Left ventricle myocardium superior (tissue), 1 donor: ENCODE results near the gene CDH18. TPM values are rescaled to one million over a fixed set of nuclear protein-coding genes. Genes with fewer than 3 reads are reported as not detected.

Experiments
- ATAC-seq: fragments of 200-7000 bp; cut with Tn5 transposase; one replicate; pipeline ENCODE4 v1.9.1; 2020; ENCODE audit warnings: mild to moderate bottlenecking, moderate library complexity
- DNase-seq: peaks from one replicate; pipeline ENCODE4 v3.0.0-alpha.2; 2020
- intact Hi-C: fragments of 100-400 bp; cut with micrococcal nuclease; formaldehyde crosslinking; loops from one replicate; pipeline ENCODE4 v1.11.0; 2022
- total RNA-seq: library from RNA; stranded (reverse); fragmentation: NEBNext Ultra II Directional; extraction: Animal tissue kit (Norgen Biotek cat#: 25700); gene quantifications from one replicate; pipeline ENCODE4 v1.2.1, GENCODE V29; 2021
- donor health status: DM: no; HTN: yes; CAD: no; lungs with severe emphysema.

The CDH18 gene
- total RNA-seq, 1 donor from 2014 or later = not detected

DNA sequence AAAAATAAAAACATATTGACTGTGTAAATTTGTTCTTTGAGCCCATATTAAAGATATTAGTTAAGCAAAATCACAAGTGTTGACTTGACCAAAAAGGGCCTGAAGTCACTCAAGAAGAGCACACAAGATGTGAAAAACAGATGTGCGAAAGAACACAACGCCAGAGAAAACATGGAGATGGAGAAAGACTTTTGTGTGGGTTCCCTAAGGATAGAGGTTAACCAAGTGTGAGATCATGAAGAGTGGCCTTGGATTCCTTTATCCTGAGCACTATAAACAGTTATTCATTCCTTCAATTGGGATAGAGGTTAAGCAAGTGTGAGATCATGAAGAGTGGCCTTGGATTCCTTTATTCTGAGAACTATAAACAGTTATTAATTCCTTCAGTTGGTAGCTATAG lies 361.8 kb downstream of the CDH18 start:
- DNase-seq = no peak
- intact Hi-C loops = no loop called here
- ATAC-seq = peak; percentile 37

DNA sequence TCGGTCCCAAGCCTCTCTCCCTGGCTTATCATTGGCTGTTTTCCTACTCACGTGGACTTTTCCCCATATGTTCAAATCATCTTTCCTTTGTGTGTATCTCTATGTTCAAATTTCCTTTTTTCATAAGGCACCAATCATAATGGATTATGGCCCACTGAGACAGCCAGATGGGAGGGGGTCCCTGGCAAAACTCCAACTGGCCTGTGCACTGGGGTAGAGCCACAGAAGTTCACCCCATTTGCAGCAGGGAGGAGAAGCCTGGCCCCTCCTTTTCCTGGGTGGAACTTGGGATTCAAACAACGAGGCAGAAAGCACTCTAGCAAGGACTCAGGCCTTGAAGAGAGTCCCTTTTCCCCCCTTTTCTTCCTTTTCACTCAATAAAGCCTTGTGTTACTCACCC lies 362.4 kb downstream of the CDH18 start:
- DNase-seq (no peak), ATAC-seq (no peak)
- intact Hi-C loops = no loop called here

DNA sequence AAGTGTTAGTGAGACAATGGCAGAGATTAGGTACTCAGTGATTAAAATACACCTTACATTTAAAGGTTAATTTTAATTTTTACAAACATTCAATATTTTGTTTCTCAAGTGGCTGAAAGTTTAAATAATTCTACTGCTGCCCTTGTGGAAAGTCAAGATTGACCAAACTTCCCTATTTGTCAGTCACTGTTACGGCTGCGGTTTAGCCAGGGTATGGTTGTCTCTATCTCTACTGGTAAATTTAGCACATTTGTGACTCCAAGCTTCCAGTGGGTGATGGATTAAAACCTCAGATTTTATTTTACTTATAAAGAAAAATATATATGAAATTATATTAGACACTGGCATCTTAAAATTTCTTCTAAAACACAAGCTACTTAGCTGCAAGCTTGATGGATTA lies 368.4 kb downstream of the CDH18 start:
- ATAC-seq = no peak
- intact Hi-C loops = no loop called here
- DNase-seq = no peak

DNA sequence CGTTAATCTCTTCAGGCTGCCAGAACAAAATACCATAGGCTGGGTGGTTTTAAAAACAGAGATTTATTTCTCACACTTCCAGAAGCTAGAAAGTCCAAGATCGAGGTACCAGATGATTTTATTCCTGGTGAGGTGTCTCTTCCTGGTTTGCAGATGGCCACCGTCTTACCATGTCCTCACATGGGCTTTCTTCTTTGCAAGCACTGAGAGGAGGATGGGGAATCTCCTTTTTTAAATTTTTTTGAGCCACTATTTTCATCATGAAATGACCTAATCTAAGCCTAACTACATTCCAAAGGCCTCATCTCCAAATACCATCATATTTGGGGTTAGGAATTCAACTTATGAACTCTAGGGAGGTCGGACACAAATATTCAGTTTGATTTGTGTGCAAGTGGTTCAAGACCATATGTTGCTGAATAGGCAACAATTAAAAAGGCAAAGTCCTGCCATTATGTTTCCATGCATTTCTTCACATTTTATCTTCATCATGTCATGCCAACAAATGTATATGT lies 371.2 kb downstream of the CDH18 start:
- intact Hi-C loops = no loop called here
- ATAC-seq = no peak
- no peak for DNase-seq

DNA sequence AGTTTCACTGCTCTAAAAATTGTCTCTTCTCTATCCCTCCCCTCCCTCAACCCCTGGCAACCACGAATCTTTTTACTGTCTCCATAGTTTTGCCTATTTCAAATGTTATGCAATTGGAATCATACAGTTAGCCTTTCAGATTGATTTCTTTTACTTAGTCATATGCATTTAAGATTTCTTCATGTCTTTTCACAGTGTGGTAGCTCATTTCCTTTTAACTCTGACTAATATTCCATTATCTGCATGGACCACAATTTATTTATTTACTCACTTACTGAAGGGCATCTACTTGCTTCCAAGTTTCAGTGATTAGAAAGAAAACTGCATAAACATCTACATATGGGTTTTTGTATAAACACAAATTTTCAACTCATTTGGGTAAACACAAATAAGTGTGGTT lies 372.3 kb downstream of the CDH18 start:
- intact Hi-C loops = no loop called here

DNA sequence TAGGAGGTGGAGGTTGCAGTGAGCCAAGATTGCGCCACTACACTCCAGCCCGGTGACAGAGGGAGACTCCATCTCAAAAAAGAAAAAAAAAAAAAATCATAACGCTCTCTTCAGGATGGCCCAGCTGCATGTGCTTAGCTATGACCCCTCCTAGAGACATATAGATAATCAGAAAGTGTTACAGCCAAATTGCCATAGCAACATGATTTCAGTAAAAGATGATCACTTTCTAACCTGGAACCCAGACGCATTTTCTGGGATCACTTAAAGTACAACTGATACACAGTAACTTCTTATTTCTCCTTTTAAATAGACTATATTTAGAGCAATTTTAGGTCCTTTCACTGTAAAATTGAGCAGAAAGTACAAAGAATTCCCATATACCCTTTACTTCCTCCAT lies 372.9 kb downstream of the CDH18 start:
- no peak for ATAC-seq
- DNase-seq = no peak
- intact Hi-C loops = no loop called here

More for the DNA sequence above, 372.3 kb downstream of the CDH18 start:
- DNase-seq (no peak), ATAC-seq (no peak)

DNA sequence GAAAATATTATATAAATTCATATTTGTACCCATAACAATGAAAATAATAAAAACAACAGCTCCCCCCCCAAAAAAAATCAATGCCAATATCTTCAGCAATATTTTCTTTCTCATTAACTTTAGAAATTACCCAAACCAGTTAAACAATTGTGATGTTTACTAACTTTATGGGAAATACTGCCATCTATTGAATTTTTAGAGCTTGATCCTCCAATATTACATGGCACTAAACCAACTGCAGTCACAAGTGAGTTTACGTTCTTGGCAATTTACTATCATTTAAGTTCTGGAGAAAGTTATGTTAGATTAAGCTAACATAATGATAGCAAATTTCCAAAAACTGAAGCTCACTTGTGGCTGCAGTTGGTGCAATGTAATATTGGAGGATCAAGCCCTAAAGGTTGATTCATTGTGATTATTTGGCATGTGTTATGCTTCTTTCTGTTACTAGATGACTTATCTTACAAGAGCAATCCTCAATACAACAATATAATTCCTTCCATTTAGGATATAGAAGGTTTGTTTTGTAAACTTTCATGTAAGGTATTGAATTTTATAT lies 379.5 kb downstream of the CDH18 start:
- intact Hi-C loops = no loop called here
- ATAC-seq = no peak
- no peak for DNase-seq

DNA sequence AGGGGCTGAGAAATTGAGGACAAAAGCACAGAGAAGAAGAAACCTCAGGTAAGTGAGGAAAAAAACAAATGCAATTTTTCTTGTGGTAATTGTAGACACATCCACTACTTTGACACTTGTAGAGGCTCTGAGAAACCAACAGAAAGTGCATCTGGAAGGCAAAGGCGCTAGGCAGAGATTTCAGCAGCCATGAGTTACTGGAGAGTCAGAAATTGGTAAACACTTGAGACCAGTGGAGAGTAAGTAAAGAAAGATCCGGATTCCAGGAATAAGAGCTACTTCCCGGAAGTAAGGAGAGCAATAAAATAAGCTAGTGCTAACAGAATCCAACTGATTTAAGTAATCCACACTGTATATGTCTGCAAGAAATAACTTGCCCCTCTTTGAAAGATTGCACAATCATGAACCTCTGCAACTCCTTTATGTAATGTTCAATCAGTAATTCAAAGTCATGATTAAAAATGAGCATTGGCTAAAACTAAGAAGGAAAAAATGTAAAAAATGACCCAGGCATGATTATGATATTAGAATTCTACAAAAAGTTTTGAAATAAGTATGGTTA lies 382.1 kb downstream of the CDH18 start:
- intact Hi-C loops = no loop called here
- ATAC-seq (no peak), DNase-seq (no peak)

DNA sequence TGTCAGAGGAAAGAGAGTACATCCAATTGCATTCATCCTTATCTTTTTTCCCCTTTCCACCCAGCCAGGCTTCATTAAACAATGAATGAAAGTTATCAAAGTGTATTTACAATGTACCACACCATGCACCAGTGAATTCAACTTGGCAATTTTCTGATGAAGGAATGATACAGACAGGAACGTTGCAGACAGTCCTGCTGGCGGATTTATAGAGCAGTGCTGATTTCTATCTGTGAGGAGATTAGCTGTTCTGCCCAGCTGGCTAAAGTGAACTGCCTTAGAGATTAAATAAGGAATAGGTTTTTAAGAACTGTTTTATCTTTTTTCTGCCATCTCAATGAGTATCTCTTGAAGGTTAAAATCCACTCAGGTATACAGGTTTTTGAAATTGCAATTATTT lies 403.9 kb downstream of the CDH18 start:
- ATAC-seq = no peak
- intact Hi-C loops = no loop called here
- no peak for DNase-seq

DNA sequence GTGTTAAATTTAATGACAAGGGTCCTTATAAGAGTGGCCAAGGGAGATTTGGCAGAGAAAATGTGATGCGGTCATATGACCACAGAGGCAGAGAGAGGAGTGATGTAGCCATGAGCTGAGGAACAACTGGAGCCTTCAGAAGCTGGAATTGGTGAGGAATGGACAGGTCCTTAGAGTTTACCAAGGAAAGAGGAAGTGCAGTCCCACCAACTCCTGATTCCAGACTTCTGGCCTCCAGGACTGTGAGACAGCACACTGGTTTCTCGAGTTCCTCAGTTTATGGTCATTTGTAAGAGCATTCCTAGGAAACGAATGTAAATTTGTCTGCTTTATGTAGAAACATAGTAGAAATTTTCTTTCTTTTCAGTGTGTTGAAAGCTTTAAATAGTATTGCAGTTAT lies 410.1 kb downstream of the CDH18 start:
- intact Hi-C loops = no loop called here
- ATAC-seq (no peak), DNase-seq (no peak)

DNA sequence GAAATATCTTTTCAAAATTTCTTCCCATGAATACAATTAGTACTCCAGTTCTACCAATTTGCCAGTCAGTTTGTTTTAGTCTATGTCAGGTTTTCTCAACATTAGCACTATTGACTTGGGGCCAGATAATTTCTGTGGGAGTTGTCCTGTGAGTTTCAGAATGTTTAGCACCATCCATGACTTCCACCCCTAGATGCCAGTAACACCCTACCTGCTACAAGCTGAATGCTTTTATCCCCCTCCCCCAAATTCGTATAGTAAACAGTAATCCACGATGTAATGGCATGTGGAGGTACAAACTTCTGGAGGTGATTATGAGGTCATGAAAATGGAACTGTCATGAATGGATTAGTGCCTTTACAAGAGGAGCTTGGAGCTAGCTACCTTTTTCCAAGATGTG lies 420.0 kb downstream of the CDH18 start:
- no peak for ATAC-seq
- no peak for DNase-seq
- intact Hi-C loops = no loop called here

DNA sequence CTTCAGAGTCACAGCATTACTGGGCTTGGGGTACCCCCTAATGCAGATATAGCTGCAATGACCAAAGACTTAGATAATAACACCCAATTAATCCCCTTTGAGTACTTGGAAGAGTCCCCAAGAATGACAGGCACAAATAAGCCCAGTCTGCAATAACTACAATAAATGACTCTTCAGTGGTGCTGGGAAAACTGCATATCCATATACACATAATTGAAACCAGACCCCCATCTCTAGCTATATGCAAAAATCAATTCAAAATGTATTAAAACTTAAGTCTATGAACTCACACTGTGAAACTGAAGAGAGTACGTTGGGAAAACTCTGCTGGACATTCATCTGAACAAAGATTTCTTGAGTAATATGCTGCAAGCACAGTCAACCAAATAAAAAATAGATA lies 422.5 kb downstream of the CDH18 start:
- no peak for DNase-seq
- intact Hi-C loops = no loop called here
- no peak for ATAC-seq

DNA sequence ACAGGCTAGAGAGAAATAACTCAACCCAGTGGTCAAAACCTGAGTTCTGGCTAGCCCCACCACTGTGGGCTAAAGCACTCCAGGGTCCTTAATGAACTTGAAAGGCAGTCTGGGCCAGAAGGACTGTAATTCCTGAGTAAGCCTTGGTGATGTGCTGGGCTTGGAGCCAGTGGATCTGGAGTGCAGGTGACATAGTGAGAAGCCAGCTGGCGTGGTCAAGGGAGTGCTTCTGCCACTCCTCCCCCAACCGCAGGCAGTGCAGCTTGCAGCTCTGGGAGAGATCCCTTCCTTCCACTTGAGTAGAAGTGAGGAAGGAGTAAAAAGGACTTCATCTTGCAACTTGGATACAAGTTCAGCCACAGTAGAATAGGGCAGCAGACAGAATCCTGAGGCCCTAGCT lies 424.0 kb downstream of the CDH18 start:
- no peak for DNase-seq
- intact Hi-C loops = no loop called here
- no peak for ATAC-seq

DNA sequence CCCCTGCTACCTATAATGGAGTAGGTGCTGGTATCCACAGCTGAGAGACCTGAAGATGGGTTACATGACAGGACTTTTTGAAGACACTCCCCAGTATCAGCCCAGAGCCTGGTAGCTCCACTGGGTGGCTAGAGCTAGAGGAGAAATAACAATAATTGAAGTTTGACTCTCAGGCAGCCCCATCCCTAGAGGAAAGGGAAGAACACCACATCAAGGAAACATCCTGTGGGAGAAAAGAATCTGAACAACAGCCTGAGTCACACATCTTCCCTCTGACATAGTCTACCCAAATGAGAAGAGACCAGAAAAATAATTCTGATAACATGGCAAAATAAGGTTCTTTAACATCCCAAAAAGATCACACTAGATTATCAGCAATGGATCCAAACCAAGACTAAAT lies 432.1 kb downstream of the CDH18 start:
- no peak for DNase-seq
- intact Hi-C loops = no loop called here
- no peak for ATAC-seq

DNA sequence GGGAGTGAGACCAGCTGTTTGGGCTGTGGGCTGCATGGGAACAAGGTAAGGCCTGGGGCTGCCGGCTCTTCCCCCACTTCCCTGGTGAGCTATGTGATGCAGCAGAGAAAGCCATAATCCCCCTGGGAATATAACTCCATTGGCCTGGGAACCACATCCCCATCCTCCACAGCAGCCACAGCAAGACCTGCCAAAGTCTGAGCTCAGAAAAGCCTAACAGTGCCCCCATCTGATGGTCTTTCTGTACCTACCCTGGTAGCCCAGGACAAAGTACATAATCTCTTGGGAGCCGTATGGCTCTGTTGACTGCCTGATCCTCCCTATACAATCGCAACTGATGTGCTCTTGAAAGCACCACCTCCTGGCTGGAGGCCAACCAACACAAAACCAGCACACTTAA lies 432.6 kb downstream of the CDH18 start:
- DNase-seq = no peak
- no peak for ATAC-seq
- intact Hi-C loops = no loop called here

DNA sequence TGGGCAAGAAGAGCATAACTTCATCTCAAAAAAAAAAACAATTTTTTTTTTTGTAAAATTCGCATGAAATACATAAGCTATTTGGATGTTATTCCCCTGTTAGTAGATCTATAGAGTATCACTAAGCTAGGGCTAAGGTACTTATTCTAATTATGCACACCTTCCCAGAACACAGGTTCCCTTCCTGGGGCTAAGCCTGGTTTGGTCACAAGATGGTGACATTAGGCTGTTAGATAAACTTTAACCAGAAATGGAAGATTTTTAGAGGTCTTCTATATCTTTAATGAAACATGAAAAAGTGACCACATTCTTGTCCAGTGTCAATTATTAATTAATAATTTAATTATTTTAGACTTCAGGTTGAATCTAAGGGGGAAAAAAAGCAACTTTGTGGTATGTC lies 433.5 kb downstream of the CDH18 start:
- DNase-seq (no peak), ATAC-seq (no peak)
- intact Hi-C loops = no loop called here

DNA sequence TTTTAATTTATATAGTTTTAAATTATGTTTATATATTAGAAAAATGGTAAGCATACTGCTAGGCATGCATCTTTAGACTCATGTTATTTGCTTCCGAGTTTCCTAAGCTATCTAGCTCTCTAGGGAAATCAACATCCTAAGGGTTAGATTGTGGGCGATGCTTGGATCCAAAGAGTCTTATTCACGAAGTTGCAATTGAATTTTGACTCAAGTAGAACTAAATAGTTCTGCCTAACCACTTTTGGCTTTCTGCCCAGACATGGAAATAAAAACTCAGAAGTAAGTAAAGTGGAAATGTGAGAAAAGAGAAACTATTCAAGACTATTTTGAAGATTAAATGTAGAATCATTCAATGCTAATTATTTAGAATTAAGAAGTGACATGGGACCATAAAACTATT lies 440.4 kb downstream of the CDH18 start:
- no peak for ATAC-seq
- no peak for DNase-seq
- intact Hi-C loops = no loop called here

DNA sequence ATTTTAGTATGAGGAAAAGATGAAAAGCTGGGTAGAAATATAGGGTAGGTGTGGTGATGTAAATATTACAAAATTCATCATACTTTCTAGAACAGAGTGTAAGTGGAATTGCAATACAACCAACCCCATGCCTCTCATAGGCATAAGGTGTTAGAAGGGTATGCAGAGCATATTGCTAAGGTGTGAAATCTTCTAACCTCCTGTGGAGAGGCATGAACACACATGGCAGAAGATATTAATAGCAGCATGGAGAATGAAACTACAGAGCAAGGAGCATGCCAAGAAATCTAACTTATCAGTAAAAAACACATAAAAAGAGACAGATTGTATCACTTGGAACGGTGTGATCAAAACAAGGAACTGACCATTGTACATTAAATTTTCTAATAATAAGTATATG lies 441.5 kb downstream of the CDH18 start:
- intact Hi-C loops = no loop called here
- DNase-seq (no peak), ATAC-seq (no peak)

DNA sequence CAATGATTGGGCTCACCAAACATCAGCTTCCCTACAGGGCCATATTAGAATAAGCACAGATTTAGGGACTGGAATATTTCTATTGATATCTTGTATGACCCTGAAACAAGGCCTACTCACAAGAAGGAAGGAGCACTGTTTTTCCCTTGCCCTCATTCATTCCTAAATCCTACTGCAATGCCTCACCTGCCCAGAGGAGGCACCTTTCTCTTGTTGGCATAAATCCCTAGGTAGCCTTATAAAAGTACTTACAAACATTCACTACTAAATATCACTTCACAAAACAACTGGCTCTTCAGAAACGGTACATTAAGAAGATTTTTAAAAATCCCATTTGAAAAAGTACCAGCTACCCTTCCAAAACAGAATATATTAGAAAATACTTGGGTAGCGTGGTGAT lies 449.4 kb downstream of the CDH18 start:
- no peak for ATAC-seq
- intact Hi-C loops = no loop called here
- no peak for DNase-seq

DNA sequence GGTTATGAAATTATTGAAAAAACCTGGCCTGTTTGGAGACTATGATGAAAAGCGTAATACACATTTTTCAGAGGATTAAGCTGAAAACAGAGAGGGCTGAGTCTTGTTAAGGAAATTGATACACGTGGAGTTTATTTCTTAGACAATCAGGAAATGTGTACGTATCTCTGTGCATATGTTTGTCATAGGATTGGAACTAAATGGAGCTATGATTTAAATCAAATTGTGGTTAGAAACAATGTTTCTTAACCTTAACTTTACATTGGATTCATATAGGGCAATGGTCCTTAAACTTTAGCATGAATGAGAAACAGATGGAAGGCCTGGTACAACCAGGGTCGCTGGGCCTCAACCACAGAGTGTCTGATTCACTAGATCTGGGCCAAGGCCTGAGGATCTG lies 451.6 kb downstream of the CDH18 start:
- intact Hi-C loops = no loop called here
- ATAC-seq (no peak), DNase-seq (no peak)

DNA sequence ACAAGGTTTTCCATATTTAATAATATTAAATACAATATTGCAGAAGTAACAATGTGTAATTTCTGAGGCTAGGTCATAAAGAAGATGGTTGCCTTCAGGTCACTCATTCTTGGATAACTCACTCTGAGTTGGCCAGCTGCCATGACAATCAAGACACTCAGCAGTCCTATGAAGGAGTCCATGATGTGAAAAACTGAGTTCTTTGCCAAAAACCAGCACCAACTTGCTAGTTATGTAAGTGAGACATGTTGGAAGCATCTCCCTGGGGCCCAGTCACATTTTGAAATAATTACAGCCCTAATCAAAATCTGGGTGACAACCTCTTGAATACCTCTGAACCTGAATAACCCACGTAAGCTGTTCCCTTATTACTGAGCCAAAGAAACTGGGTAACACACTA lies 453.2 kb downstream of the CDH18 start:
- ATAC-seq = no peak
- DNase-seq = no peak
- intact Hi-C loops = no loop called here

DNA sequence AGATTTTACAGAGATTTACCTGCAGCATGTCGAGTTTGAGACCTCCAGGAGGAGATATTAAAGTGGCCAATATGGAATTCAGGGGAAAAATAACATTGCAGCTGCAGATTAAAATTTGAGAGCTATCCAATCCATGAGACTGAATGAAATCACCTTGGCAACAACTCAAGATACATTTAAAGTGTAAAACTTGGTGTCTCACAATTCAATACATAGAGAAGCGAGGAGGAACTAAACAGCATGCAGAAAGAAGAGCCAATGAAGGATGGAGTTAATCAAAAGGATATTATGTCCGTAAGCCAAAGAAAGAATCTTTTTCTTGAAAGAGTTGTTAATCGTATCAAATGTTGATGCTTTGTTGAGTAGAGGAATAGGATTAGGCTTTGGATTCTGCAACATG lies 455.1 kb downstream of the CDH18 start:
- ATAC-seq (no peak), DNase-seq (no peak)
- intact Hi-C loops = no loop called here
